Measurements from ENCODE around the gene ATP9B.

Gene ATP9B

DNA sequence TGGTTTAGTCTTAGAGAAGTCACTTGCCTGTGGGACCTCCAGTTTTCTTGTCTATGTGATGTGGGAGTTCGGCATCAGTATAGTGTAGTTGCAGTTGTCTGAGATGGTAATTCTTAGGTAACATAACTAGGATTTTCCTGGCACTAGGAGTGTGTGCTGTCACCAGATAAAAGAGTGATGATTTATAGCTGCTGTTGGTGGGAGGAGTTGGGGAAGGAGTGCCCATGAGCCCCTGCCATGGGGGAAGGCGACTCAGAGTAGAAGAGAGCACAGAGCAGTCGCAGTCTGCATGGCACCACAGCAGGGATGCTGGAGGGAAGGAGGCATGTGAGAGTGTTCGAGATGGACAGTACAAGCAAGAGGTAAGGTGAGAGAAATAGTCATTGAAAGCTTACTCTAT, 38.7 kb downstream of the ATP9B start:
- no peak for DNase-seq (ENCODE audit: low spot score)
- no peak for ATAC-seq (ENCODE audit: low read depth)
- Histone ChIP-seq H3K4me3 (ENCODE audit: severe bottlenecking) (no peak overlapping the region), H3K4me1 (ENCODE audit: insufficient read depth, poor library complexity, severe bottlenecking) (no peaks in the 10 kb centered on the region), H3K36me3 (ENCODE audit: low read depth) (no peaks in the 10 kb centered on the region), H3K9me3 (ENCODE audit: severe bottlenecking) (no peaks in the 10 kb centered on the region), H3K27ac (ENCODE audit: poor library complexity, severe bottlenecking) (no peak overlapping the region), H3K27me3 (ENCODE audit: insufficient read depth, poor library complexity, severe bottlenecking) (no peaks in the 10 kb centered on the region)
- no peak for TF ChIP-seq CTCF (IDR thresholded peaks at IDR 0.05; ENCODE audit: poor library complexity, severe bottlenecking)

DNA sequence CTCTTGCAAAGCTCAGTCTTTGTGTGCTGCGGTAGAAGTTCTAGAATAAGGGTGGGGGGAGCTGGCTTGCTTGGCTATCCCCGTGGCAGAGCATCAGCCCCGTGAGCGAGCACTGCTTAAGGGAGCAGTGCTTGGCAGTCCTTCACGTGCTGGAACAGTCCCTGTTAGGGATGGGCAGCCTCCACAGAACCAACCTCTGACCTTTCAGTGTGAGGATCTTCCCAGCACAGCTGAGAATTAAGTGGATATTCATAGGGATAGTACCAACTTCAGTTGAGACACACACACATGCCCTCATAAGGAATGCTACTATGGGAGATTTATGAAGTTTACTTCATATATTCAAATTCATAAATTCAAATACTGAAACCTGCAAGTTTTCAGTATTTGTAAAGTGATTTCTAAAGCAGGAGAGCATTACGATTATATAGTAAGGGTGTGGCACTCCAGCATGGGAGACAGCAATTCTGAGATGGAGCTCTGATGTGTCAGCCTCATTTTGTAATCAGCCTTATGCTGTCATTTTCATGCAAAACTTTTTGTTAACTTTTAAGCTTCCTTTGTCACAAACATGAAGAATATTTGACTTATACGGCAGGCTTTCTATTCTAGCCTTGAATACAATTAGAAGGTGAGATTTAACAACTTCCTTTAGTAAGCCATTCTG, 39.5 kb downstream of the ATP9B start:
- H3K4me3 ChIP-seq (ENCODE audit: severe bottlenecking), result no peak overlapping the region
- H3K9me3 ChIP-seq (ENCODE audit: severe bottlenecking), result no peaks in the 10 kb centered on the region
- H3K27ac ChIP-seq (ENCODE audit: poor library complexity, severe bottlenecking), result no peak overlapping the region
- TF ChIP-seq CTCF (IDR thresholded peaks at IDR 0.05; ENCODE audit: poor library complexity, severe bottlenecking), result no peak
- DNase-seq (ENCODE audit: low spot score), result no peak
- ATAC-seq (ENCODE audit: low read depth), result peak; percentile 51; the same call in 2 of the 3 replicates
- no peaks in the 10 kb centered on the region for H3K4me1 ChIP-seq (ENCODE audit: insufficient read depth, poor library complexity, severe bottlenecking)
- H3K36me3 ChIP-seq (ENCODE audit: low read depth), result peaks cover 2% of the 10 kb centered on the region; the same call in 1 of the 2 replicates
- H3K27me3 ChIP-seq (ENCODE audit: insufficient read depth, poor library complexity, severe bottlenecking), result no peaks in the 10 kb centered on the region

DNA sequence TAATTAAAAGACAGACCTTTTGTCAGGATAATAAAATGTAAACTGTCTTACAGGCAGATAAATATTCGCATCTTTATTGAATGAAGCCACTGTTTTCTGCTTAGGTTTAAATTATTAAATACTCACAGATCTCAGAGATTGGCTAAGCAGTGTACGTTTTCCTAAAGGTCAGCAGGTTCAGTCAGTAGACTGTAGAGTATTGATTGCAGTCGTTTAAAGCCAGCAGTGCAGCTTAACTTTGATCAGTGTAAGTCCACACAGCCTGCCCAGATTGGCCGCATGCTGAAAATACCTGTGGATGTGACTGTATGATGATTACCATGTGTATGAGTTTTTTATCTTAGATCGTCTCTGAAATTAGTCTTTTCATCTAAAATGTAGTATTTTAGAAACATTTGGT, 42.3 kb downstream of the ATP9B start:
- TF ChIP-seq CTCF (IDR thresholded peaks at IDR 0.05; ENCODE audit: poor library complexity, severe bottlenecking), result no peak
- no peak overlapping the region for H3K4me3 ChIP-seq (ENCODE audit: severe bottlenecking)
- no peak for ATAC-seq (ENCODE audit: low read depth)

DNA sequence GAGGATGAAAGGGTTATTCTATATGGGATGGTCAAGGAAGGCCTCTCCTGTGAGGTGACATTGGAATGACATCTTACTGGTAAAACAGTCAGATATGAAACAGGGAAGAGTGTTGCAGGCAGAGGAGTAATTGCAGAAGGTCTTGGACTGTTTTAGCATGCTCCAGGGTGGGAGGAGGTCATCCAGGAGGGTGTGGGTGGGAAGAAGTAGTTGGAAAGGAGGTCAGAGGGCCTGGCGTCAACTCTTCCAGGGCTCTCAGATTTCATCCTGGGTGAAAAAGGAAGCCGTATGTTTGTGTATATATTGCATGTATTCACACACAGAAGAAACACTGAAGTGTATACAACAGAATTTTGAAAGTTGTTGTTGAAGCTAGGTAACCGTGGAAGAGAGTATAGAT, 48.2 kb downstream of the ATP9B start:
- Histone ChIP-seq H3K4me1 (ENCODE audit: insufficient read depth, poor library complexity, severe bottlenecking) (no peaks in the 10 kb centered on the region), H3K4me3 (ENCODE audit: severe bottlenecking) (no peak overlapping the region), H3K9me3 (ENCODE audit: severe bottlenecking) (no peaks in the 10 kb centered on the region), H3K27me3 (ENCODE audit: insufficient read depth, poor library complexity, severe bottlenecking) (no peaks in the 10 kb centered on the region), H3K27ac (ENCODE audit: poor library complexity, severe bottlenecking) (no peak overlapping the region), H3K36me3 (ENCODE audit: low read depth) (peaks cover 13% of the 10 kb centered on the region)
- ATAC-seq (ENCODE audit: low read depth) (no peak), DNase-seq (ENCODE audit: low spot score) (no peak)
- no peak for TF ChIP-seq CTCF (IDR thresholded peaks at IDR 0.05; ENCODE audit: poor library complexity, severe bottlenecking)

More for the DNA sequence above, 42.3 kb downstream of the ATP9B start:
- Histone ChIP-seq H3K4me1 (ENCODE audit: insufficient read depth, poor library complexity, severe bottlenecking) (no peaks in the 10 kb centered on the region), H3K36me3 (ENCODE audit: low read depth) (peaks cover 10% of the 10 kb centered on the region), H3K27ac (ENCODE audit: poor library complexity, severe bottlenecking) (no peak overlapping the region), H3K27me3 (ENCODE audit: insufficient read depth, poor library complexity, severe bottlenecking) (no peaks in the 10 kb centered on the region), H3K9me3 (ENCODE audit: severe bottlenecking) (no peaks in the 10 kb centered on the region)
- no peak for DNase-seq (ENCODE audit: low spot score)

- no peak for DNase-seq (ENCODE audit: low spot score)
- Histone ChIP-seq H3K4me1 (ENCODE audit: insufficient read depth, poor library complexity, severe bottlenecking) (no peaks in the 10 kb centered on the region), H3K27ac (ENCODE audit: poor library complexity, severe bottlenecking) (no peak overlapping the region), H3K9me3 (ENCODE audit: severe bottlenecking) (no peaks in the 10 kb centered on the region), H3K4me3 (ENCODE audit: severe bottlenecking) (no peak overlapping the region), H3K27me3 (ENCODE audit: insufficient read depth, poor library complexity, severe bottlenecking) (no peaks in the 10 kb centered on the region), H3K36me3 (ENCODE audit: low read depth) (peaks cover 13% of the 10 kb centered on the region)
- no peak for ATAC-seq (ENCODE audit: low read depth)
- no peak for TF ChIP-seq CTCF (IDR thresholded peaks at IDR 0.05; ENCODE audit: poor library complexity, severe bottlenecking)
Measured at GRCh38 chr18:79117788-79118187, 48.6 kb downstream of the ATP9B start.
